OCI-M2 (cell line): ENCODE measurements around the gene TCF4.

Source experiments
- DNase-seq: peaks from one replicate; lab custom pipeline; 2025; ENCODE audit not compliant: unreplicated experiment; lab: John Stamatoyannopoulos, UW

Gene TCF4

GRCh38 chr18:55247032-55247431 is 341.0 kb downstream of the TCF4 start:
- DNase-seq, result no peak

GRCh38 chr18:55246278-55246677 is 341.7 kb downstream of the TCF4 start:
- DNase-seq, result no peak

- DNase-seq, result no peak
These were observed 342.8 kb downstream of the TCF4 start for GRCh38 chr18:55245211-55245614.

- DNase-seq, result no peak
These were observed 343.4 kb downstream of the TCF4 start for GRCh38 chr18:55244546-55244945.

- no peak for DNase-seq
These were observed 344.1 kb downstream of the TCF4 start for GRCh38 chr18:55243857-55244256.

- no peak for DNase-seq
These were observed 344.7 kb downstream of the TCF4 start for GRCh38 chr18:55243255-55243654.

GRCh38 chr18:55240978-55241377 is 347.0 kb downstream of the TCF4 start:
- DNase-seq, result no peak

- no peak for DNase-seq
These were observed 348.3 kb downstream of the TCF4 start for GRCh38 chr18:55239740-55240139.

- no peak for DNase-seq
These were observed 350.3 kb downstream of the TCF4 start for GRCh38 chr18:55237660-55238059.

- no peak for DNase-seq
These were observed 351.7 kb downstream of the TCF4 start for GRCh38 chr18:55236150-55236931.

GRCh38 chr18:55235094-55235461 is 352.9 kb downstream of the TCF4 start:
- no peak for DNase-seq

GRCh38 chr18:55234366-55235093 is 353.5 kb downstream of the TCF4 start:
- no peak for DNase-seq

- no peak for DNase-seq
These were observed 354.1 kb downstream of the TCF4 start for GRCh38 chr18:55233857-55234256.

- no peak for DNase-seq
These were observed 355.5 kb downstream of the TCF4 start for GRCh38 chr18:55232506-55232905.

- DNase-seq, result no peak
These were observed 358.3 kb downstream of the TCF4 start for GRCh38 chr18:55229682-55230081.

GRCh38 chr18:55228707-55229106 is 359.3 kb downstream of the TCF4 start:
- no peak for DNase-seq

- no peak for DNase-seq
These were observed 359.8 kb downstream of the TCF4 start for GRCh38 chr18:55228191-55228590.

GRCh38 chr18:55227771-55228170 is 360.2 kb downstream of the TCF4 start:
- no peak for DNase-seq

- DNase-seq, result no peak
These were observed 361.9 kb downstream of the TCF4 start for GRCh38 chr18:55226044-55226443.

GRCh38 chr18:55224086-55224625 is 363.8 kb downstream of the TCF4 start:
- no peak for DNase-seq

GRCh38 chr18:55221622-55222021 is 366.4 kb downstream of the TCF4 start:
- DNase-seq, result no peak

- no peak for DNase-seq
These were observed 367.5 kb downstream of the TCF4 start for GRCh38 chr18:55220523-55220922.
